Measurements from ENCODE around the gene ASMTL.

ASMTL gene

GRCh38 chrX:1452516-1453394, at the start of gene ASMTL:
Gene ASMTL, minus strand, starts transcription at chrX:1452909. Its CDS starts 69 bp downstream, at chrX:1452840.
- no peaks in the 10 kb centered on the region for H3K9me3 ChIP-seq (ENCODE audit: insufficient read depth, low read length)
- H3K27me3 ChIP-seq (ENCODE audit: low read length), result no peaks in the 10 kb centered on the region
- peak within 1 kb of the TSS; percentile 57 for H3K4me2 ChIP-seq (ENCODE audit: low read depth, low read length, poor library complexity, severe bottlenecking)
- H3K36me3 ChIP-seq (ENCODE audit: low read length), result no peaks in the 10 kb centered on the region
- TF ChIP-seq EZH2phosphoT487 (conservative IDR thresholded peaks at IDR 0.05; ENCODE audit: low read length), result no peak
- TF ChIP-seq CTCF (IDR thresholded peaks at IDR 0.05; ENCODE audit: insufficient read depth, low read length, poor library complexity, severe bottlenecking), result no peak
- H3K9me2 ChIP-seq (replicated peaks; ENCODE audit: insufficient read depth, low read length), result no peaks in the 10 kb centered on the region
- H4K20me1 ChIP-seq (ENCODE audit: low read depth, low read length), result no peaks in the 10 kb centered on the region
- peak within 1 kb of the TSS; percentile 58 for H3K27ac ChIP-seq (ENCODE audit: low read depth, low read length)
- peak within 1 kb of the TSS; percentile 67 for H3K4me3 ChIP-seq (ENCODE audit: insufficient read depth, low read length, poor library complexity, severe bottlenecking)
- peaks cover 28% of the 10 kb centered on the region for H3K79me2 ChIP-seq (ENCODE audit: insufficient read depth, low read length)
- H3F3A ChIP-seq (ENCODE audit: insufficient read depth), result peaks cover 19% of the 10 kb centered on the region
- H2AFZ ChIP-seq (ENCODE audit: low read depth, low read length, severe bottlenecking), result no peak within 1 kb of the TSS
- peak within 1 kb of the TSS; percentile 72 for H3K9ac ChIP-seq (ENCODE audit: low read length)

GRCh38 chrX:1502241-1502640, 49.5 kb upstream of the ASMTL start:
- H2AFZ ChIP-seq (ENCODE audit: low read depth, low read length, severe bottlenecking), result no peak overlapping the region
- peaks cover 54% of the 10 kb centered on the region for H3F3A ChIP-seq (ENCODE audit: insufficient read depth)
- peak overlapping the region; percentile 53 for H3K4me2 ChIP-seq (ENCODE audit: low read depth, low read length, poor library complexity, severe bottlenecking)
- H4K20me1 ChIP-seq (ENCODE audit: low read depth, low read length), result no peaks in the 10 kb centered on the region
- peaks cover 3% of the 10 kb centered on the region; the same call in 1 of the 2 replicates for H3K36me3 ChIP-seq (ENCODE audit: low read length)
- H3K4me3 ChIP-seq (ENCODE audit: insufficient read depth, low read length, poor library complexity, severe bottlenecking), result no peak overlapping the region
- H3K27ac ChIP-seq (ENCODE audit: low read depth, low read length), result peak overlapping the region; percentile 99
- H3K27me3 ChIP-seq (ENCODE audit: low read length), result no peaks in the 10 kb centered on the region
- TF ChIP-seq EZH2phosphoT487 (conservative IDR thresholded peaks at IDR 0.05; ENCODE audit: low read length), result no peak
- TF ChIP-seq CTCF (IDR thresholded peaks at IDR 0.05; ENCODE audit: insufficient read depth, low read length, poor library complexity, severe bottlenecking), result no peak
- no peaks in the 10 kb centered on the region for H3K9me3 ChIP-seq (ENCODE audit: insufficient read depth, low read length)
- H3K9ac ChIP-seq (ENCODE audit: low read length), result peak overlapping the region; percentile 56
- peaks cover 15% of the 10 kb centered on the region; the same call in 1 of the 2 replicates for H3K79me2 ChIP-seq (ENCODE audit: insufficient read depth, low read length)
- no peaks in the 10 kb centered on the region for H3K9me2 ChIP-seq (replicated peaks; ENCODE audit: insufficient read depth, low read length)

GRCh38 chrX:1500701-1501624, 48.3 kb upstream of the ASMTL start:
- Histone ChIP-seq H3K27ac (ENCODE audit: low read depth, low read length) (peak overlapping the region; percentile 99), H3K9ac (ENCODE audit: low read length) (peak overlapping the region; percentile 36; the same call in 1 of the 2 replicates), H3K9me3 (ENCODE audit: insufficient read depth, low read length) (no peaks in the 10 kb centered on the region), H3K9me2 (replicated peaks; ENCODE audit: insufficient read depth, low read length) (no peaks in the 10 kb centered on the region), H3K4me2 (ENCODE audit: low read depth, low read length, poor library complexity, severe bottlenecking) (peak overlapping the region; percentile 52), H3K4me3 (ENCODE audit: insufficient read depth, low read length, poor library complexity, severe bottlenecking) (no peak overlapping the region), H3K36me3 (ENCODE audit: low read length) (peaks cover 3% of the 10 kb centered on the region; the same call in 1 of the 2 replicates), H2AFZ (ENCODE audit: low read depth, low read length, severe bottlenecking) (no peak overlapping the region), H3K79me2 (ENCODE audit: insufficient read depth, low read length) (peaks cover 15% of the 10 kb centered on the region; the same call in 1 of the 2 replicates), H4K20me1 (ENCODE audit: low read depth, low read length) (no peaks in the 10 kb centered on the region), H3F3A (ENCODE audit: insufficient read depth) (peaks cover 58% of the 10 kb centered on the region), H3K27me3 (ENCODE audit: low read length) (no peaks in the 10 kb centered on the region)
- TF ChIP-seq EZH2phosphoT487 (conservative IDR thresholded peaks at IDR 0.05; ENCODE audit: low read length) (no peak), CTCF (IDR thresholded peaks at IDR 0.05; ENCODE audit: insufficient read depth, low read length, poor library complexity, severe bottlenecking) (no peak)

Data from SU-DHL-6 (cell line).